WERI-Rb-1 (cell line): Measurements from ENCODE around the gene BCAM.
"Not testable (repeated sequence)": the region's sequence is repeated elsewhere in the genome, so short reads cannot be mapped to it uniquely, and the experiment has no call there.

ENCODE experiments used
- DNase-seq: peaks from one replicate; pipeline ENCODE4 v3.0.0-alpha.2; 2020
- H3K27ac ChIP-seq: fragments of 250-450 bp; sonication (Bioruptor Pico); 2 replicates; pipeline ENCODE4 v1.5.1; 2020; ENCODE audit warnings: mild to moderate bottlenecking, moderate library complexity
- H3K27me3 ChIP-seq: fragments of 250-450 bp; sonication (Bioruptor Pico); 2 replicates; pipeline ENCODE4 v1.5.1; 2021; ENCODE audit warnings: mild to moderate bottlenecking, low read depth, moderate library complexity; ENCODE audit not compliant: insufficient read depth, severe bottlenecking
- H3K36me3 ChIP-seq: fragments of 250-450 bp; sonication (Bioruptor Pico); 2 replicates; pipeline ENCODE4 v1.5.1; 2020; ENCODE audit warnings: mild to moderate bottlenecking, moderate library complexity
- H3K4me3 ChIP-seq: 2 replicates; pipeline ENCODE4 v1.5.1; 2011; ENCODE audit warnings: low read depth, mild to moderate bottlenecking, control low read depth, low read length
- H3K9me3 ChIP-seq: fragments of 250-450 bp; sonication (Bioruptor Pico); 2 replicates; pipeline ENCODE4 v1.5.1; 2021; ENCODE audit warnings: mild to moderate bottlenecking, moderate library complexity; ENCODE audit not compliant: severe bottlenecking
- TF ChIP-seq, protein P1 (sequence below): IDR thresholded peaks from 2 replicates; pipeline ENCODE4 v1.5.1; 2011; ENCODE audit warnings: low read depth, mild to moderate bottlenecking, control low read depth, inconsistent platforms, low read length

The BCAM gene

DNA sequence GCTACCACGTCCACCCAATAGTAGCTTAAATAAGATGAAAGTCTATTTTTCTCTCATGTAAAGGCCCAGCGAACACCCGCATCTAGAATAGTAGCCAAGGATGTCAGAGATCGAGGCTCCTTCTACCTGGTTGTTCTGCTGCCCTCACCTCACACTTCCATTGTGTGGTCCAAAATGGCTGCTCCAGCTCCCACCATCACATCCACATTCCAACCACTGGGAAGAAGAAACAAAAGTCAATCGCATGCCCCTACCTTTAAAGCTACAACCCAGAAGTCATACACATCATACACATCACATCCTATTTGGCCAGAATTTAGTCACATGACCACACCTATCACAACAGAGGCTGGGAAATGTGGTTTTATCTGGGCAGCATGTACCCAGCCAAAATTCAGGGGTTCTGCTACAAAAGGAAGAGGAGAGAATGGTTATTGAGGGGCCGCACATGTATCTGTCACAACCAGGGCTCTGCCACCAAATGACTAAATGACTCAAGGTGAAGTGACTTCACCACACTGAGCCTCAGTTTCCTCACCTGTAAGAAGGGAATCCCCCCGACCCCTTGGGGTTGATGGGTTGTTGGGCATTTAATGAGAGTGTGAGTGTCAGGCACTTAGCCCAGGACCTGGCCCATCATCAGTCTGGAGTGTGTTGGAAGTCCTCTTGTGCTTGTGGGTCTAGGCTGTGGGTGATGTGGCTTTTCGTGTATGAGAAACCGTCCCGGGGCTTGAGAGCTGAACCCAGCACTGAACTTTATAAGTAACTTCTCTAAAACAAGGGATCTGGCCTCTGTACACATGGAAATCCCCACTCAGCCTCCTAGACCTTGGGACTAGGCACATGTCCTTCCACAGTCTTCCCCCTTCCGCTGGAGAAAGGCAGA is 41.4 kb upstream of the BCAM start:
- TF ChIP-seq, protein P1, sequence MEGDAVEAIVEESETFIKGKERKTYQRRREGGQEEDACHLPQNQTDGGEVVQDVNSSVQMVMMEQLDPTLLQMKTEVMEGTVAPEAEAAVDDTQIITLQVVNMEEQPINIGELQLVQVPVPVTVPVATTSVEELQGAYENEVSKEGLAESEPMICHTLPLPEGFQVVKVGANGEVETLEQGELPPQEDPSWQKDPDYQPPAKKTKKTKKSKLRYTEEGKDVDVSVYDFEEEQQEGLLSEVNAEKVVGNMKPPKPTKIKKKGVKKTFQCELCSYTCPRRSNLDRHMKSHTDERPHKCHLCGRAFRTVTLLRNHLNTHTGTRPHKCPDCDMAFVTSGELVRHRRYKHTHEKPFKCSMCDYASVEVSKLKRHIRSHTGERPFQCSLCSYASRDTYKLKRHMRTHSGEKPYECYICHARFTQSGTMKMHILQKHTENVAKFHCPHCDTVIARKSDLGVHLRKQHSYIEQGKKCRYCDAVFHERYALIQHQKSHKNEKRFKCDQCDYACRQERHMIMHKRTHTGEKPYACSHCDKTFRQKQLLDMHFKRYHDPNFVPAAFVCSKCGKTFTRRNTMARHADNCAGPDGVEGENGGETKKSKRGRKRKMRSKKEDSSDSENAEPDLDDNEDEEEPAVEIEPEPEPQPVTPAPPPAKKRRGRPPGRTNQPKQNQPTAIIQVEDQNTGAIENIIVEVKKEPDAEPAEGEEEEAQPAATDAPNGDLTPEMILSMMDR = no peak
- DNase-seq = no peak
- Histone ChIP-seq H3K36me3 (no peaks in the 10 kb centered on the region), H3K27me3 (no peaks in the 10 kb centered on the region), H3K9me3 (no peaks in the 10 kb centered on the region), H3K4me3 (no peak overlapping the region), H3K27ac (no peak overlapping the region)

DNA sequence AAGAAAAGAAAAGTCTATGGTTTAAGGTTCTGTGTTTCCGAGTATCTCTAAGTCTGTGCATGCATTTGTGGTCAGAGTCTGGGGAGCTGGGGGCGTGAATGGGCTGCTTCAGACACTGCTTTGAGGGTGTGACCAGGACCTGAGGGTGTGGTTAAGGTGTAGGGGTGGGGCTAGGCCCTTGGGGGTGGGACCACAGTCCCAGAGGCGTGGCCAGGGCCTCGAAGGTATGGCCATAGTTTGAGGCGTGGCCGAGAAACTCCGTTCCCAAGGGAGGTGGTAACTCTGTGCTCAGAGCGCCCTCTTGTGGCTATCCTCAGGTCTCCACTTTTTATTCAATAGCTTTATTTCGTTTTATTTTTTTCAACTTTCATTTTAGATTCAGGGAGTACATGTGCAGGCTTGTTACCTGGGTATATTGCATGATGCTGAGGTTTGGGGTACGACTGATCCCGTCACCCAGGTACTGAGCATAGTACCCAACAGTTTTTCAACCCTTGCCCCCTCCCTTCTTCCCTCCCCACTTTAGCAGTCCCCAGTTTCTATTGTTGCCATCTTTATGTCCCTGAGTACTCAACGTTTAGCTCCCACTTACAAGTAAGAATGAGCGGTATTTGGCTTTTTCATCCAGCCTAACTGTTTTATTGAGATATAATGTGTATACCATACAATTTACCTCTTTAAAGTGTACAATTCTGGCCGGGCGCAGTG is 38.2 kb upstream of the BCAM start:
- Histone ChIP-seq H3K4me3 (no peak overlapping the region), H3K27me3 (no peaks in the 10 kb centered on the region), H3K27ac (no peak overlapping the region), H3K9me3 (no peaks in the 10 kb centered on the region), H3K36me3 (no peaks in the 10 kb centered on the region)
- TF ChIP-seq, protein P1 = peak; percentile 62
- DNase-seq = peak; percentile 95

GRCh38 chr19:44772144-44772543 is 36.8 kb upstream of the BCAM start:
- not testable (repeated sequence) for H3K9me3 ChIP-seq, DNase-seq, H3K27me3 ChIP-seq, H3K36me3 ChIP-seq, H3K4me3 ChIP-seq, H3K27ac ChIP-seq

DNA sequence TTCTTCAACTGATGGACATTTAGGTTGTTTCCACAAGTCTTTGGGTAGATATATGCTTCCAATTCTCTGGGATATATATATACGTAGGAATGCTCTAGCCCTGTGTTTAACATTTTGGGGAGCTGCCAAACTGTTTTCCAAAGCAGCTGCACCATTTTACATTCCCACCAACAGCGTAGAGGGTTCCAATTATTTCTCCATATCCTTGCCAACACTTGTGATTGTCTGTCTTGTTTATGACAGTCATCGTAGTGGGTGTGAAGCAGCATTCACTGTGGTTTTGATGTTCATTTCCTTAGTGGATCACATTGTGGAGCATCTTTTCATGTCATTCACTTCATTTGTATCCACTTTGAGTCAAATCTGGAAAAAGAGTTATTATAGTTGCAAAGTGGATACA is 35.9 kb upstream of the BCAM start:
- no peaks in the 10 kb centered on the region for H3K36me3 ChIP-seq
- TF ChIP-seq, protein P1 = no peak
- DNase-seq = no peak
- no peak overlapping the region for H3K27ac ChIP-seq
- H3K27me3 ChIP-seq = no peaks in the 10 kb centered on the region
- no peaks in the 10 kb centered on the region for H3K9me3 ChIP-seq
- no peak overlapping the region for H3K4me3 ChIP-seq

DNA sequence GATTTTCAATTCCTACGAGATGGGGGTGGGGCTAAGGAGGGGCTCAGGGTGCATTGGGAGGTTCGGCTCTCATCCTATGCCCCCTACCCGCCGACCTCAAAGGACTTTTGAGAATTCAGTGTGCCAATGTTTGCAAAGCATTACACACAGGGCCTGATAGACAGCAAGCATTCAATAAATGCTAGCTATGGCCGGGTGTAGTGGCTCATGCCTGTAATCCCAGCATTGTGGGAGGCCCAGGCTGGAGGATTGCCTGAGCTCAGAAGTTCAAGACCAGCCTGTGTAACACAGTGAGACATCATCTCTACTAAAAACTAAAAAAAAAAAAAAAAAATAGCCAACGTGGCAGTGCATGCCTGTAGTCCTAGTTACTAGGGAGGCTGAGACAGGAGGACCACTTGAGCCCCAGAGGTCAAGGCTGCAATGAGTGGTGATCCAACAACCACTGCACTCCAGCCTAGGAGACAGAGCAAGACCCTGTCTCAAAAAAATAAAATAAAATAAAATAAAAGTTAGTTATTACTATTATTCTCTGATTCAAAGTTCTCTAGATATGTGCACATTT is 33.1 kb upstream of the BCAM start:
- TF ChIP-seq, protein P1 = no peak
- H3K36me3 ChIP-seq = no peaks in the 10 kb centered on the region
- DNase-seq = no peak
- H3K27ac ChIP-seq = no peak overlapping the region
- H3K9me3 ChIP-seq = no peaks in the 10 kb centered on the region
- H3K27me3 ChIP-seq = no peaks in the 10 kb centered on the region
- no peak overlapping the region for H3K4me3 ChIP-seq

GRCh38 chr19:44776402-44777096 is 32.4 kb upstream of the BCAM start:
- no peak overlapping the region for H3K27ac ChIP-seq
- no peaks in the 10 kb centered on the region for H3K36me3 ChIP-seq
- TF ChIP-seq, protein P1 = no peak
- H3K9me3 ChIP-seq = no peaks in the 10 kb centered on the region
- DNase-seq = no peak
- H3K4me3 ChIP-seq = no peak overlapping the region
- H3K27me3 ChIP-seq = no peaks in the 10 kb centered on the region
